GM23338 (cell line): ENCODE data around the gene COX6B2. TPM values are rescaled to one million over a fixed set of nuclear protein-coding genes. Genes with fewer than 3 reads are reported as not detected.

Source experiments
- ATAC-seq: fragments of 200-7000 bp; cut with Tn5 transposase; 3 replicates; pipeline ENCODE4 v1.9.1; 2020
- DNase-seq: peaks from one replicate; pipeline ENCODE4 v3.0.0-alpha.2; 2015; ENCODE audit warnings: low spot score
- H2AFZ ChIP-seq: fragments of 200-600 bp; sonication (generic); 2 replicates; pipeline ENCODE4 v1.8.0; 2016; ENCODE audit warnings: antibody characterized with exemption, mild to moderate bottlenecking, moderate library complexity
- H3F3A ChIP-seq: fragments of 200-600 bp; sonication (generic); replicated peaks from 2 replicates; pipeline ENCODE4 v1.8.0; 2017; ENCODE audit warnings: antibody characterized with exemption, mixed run types, low read depth
- H3K27ac ChIP-seq: fragments of 200-600 bp; sonication (generic); 2 replicates; pipeline ENCODE4 v1.6.1; 2016; ENCODE audit warnings: low read depth
- H3K27me3 ChIP-seq: fragments of 200-600 bp; sonication (generic); 2 replicates; pipeline ENCODE4 v1.8.0; 2016; ENCODE audit warnings: mild to moderate bottlenecking, mixed run types, moderate library complexity; ENCODE audit not compliant: insufficient read depth
- H3K36me3 ChIP-seq: fragments of 200-600 bp; sonication (generic); 2 replicates; pipeline ENCODE4 v1.8.0; 2016; ENCODE audit warnings: mild to moderate bottlenecking; ENCODE audit not compliant: insufficient read depth
- H3K4me1 ChIP-seq: fragments of 200-600 bp; sonication (generic); 2 replicates; pipeline ENCODE4 v1.8.0; 2016; ENCODE audit warnings: mild to moderate bottlenecking, moderate library complexity; ENCODE audit not compliant: insufficient read depth
- H3K4me2 ChIP-seq: fragments of 200-600 bp; sonication (generic); 2 replicates; pipeline ENCODE4 v1.7.1; 2017; ENCODE audit warnings: mixed run types
- H3K4me3 ChIP-seq: fragments of 200-600 bp; sonication (generic); 2 replicates; pipeline ENCODE4 v1.6.1; 2016; ENCODE audit warnings: mixed run types
- H3K79me2 ChIP-seq: fragments of 200-600 bp; sonication (generic); replicated peaks from 2 replicates; pipeline ENCODE4 v1.8.0; 2017; ENCODE audit warnings: mild to moderate bottlenecking; ENCODE audit not compliant: insufficient read depth
- H3K9me2 ChIP-seq: fragments of 200-600 bp; sonication (generic); 2 replicates; pipeline ENCODE4 v1.8.0; 2017; ENCODE audit not compliant: insufficient read depth
- H4K20me1 ChIP-seq: fragments of 200-600 bp; sonication (generic); replicated peaks from 2 replicates; pipeline ENCODE4 v1.8.0; 2017; ENCODE audit warnings: mild to moderate bottlenecking; ENCODE audit not compliant: insufficient read depth
- H3K27ac Mint-ChIP-seq: 2 replicates; pipeline ENCODE4 v1.8.0; 2020; ENCODE audit warnings: inconsistent platforms, mild to moderate bottlenecking, moderate library complexity, mixed read lengths
- H3K27me3 Mint-ChIP-seq: 3 replicates; pipeline ENCODE4 v1.8.0; 2022; ENCODE audit warnings: low read depth, mild to moderate bottlenecking, moderate library complexity, mixed read lengths, inconsistent platforms; ENCODE audit not compliant: insufficient read depth, poor library complexity
- H3K36me3 Mint-ChIP-seq: 3 replicates; pipeline ENCODE4 v1.8.0; 2021; ENCODE audit warnings: low read depth, mild to moderate bottlenecking, inconsistent platforms, moderate library complexity, mixed read lengths
- H3K4me1 Mint-ChIP-seq: 3 replicates; pipeline ENCODE4 v1.8.0; 2020; ENCODE audit warnings: mild to moderate bottlenecking, inconsistent platforms, mixed read lengths
- H3K4me3 Mint-ChIP-seq: 3 replicates; pipeline ENCODE4 v1.8.0; 2021; ENCODE audit warnings: moderate library complexity, mild to moderate bottlenecking, inconsistent platforms, mixed read lengths
- H3K9me3 Mint-ChIP-seq: 3 replicates; pipeline ENCODE4 v1.8.0; 2020; ENCODE audit warnings: moderate library complexity, mild to moderate bottlenecking, inconsistent platforms, mixed read lengths
- CTCF ChIP-seq, 2 experiments: fragments of 200-600 bp in 1 of 2; sonication (generic) in 1 of 2; conservative IDR thresholded peaks; 2 replicates each; pipeline versions ENCODE4 v1.5.1 to v1.6.1; 2016 to 2017; ENCODE audit warnings: antibody characterized with exemption in 2 of 2, low read depth in 2 of 2, mild to moderate bottlenecking in 2 of 2, moderate library complexity in 1 of 2
- ZNF462 ChIP-seq: fragments of 250-450 bp; sonication (Bioruptor Pico); IDR thresholded peaks from 2 replicates; pipeline ENCODE4 v1.5.0; 2020; ENCODE audit warnings: mild to moderate bottlenecking, moderate library complexity
- polyA plus RNA-seq: library from polyadenylated mRNA; unstranded; fragments of >200 nt; fragmentation: Nextera tagmentation; extraction: Ambion mirVana; gene quantifications from 2 replicates; pipeline ENCODE4 v1.2.1, GENCODE V29; 2016
- total RNA-seq: library from RNA; depleted of rRNA; stranded (reverse); fragments of >200 nt; shearing (Covaris generic); gene quantifications from 2 replicates; pipeline ENCODE4 v1.2.3, GENCODE V29; 2014

Gene COX6B2
- total and polyA plus RNA-seq, 2 experiments from 2014 or later: 2.7 to 5.3 TPM

GRCh38 chr19:55340784-55341147, 13.8 kb downstream of the COX6B2 start:
- Mint-ChIP-seq H3K27me3 (peaks cover 20% of the 10 kb centered on the region), H3K4me3 (peak overlapping the region; percentile 90), H3K9me3 (peaks cover 2% of the 10 kb centered on the region; the same call in 1 of the 3 replicates), H3K36me3 (peaks cover 35% of the 10 kb centered on the region), H3K27ac (peak overlapping the region; percentile 56), H3K4me1 (peaks cover 22% of the 10 kb centered on the region)
- peak; percentile 62 for DNase-seq
- no peaks in the 10 kb centered on the region for H3K9me2 ChIP-seq
- H3K36me3 ChIP-seq: no peaks in the 10 kb centered on the region; the same call in 1 of the 2 replicates
- peaks cover 12% of the 10 kb centered on the region; the same call in 1 of the 2 replicates for H3K4me1 ChIP-seq
- H3K79me2 ChIP-seq: no peaks in the 10 kb centered on the region
- no peak for TF ChIP-seq ZNF462 (CRISPR knock-in tag)
- peak; percentile 29 to 41 for TF ChIP-seq CTCF (conservative IDR thresholded peaks at IDR 0.05; ENCODE audit: low read depth in 2 of 2)
- H3K27me3 ChIP-seq: no peaks in the 10 kb centered on the region
- no peaks in the 10 kb centered on the region; the same call in 1 of the 2 replicates for H3F3A ChIP-seq
- peak overlapping the region; percentile 96 for H3K4me2 ChIP-seq
- peak overlapping the region; percentile 84 for H3K4me3 ChIP-seq
- no peak overlapping the region for H3K27ac ChIP-seq
- ATAC-seq: peak; percentile 6
- no peak overlapping the region for H2AFZ ChIP-seq
- H4K20me1 ChIP-seq: 0 out of 2 replicates have a peak, but pooled peaks cover 3% of the 10 kb centered on the region
